Stimulated activated CD8-positive, alpha-beta memory T cell treated with anti-CD3 and anti-CD28 coated beads, Interleukin-7, amount 100 ng/mL, for 4 hours (primary cell): ENCODE measurements around the gene COL4A1.

Experiments used
- DNase-seq, 2 donors: peaks; one replicate each; pipeline ENCODE4 v3.0.0-alpha.2; 2020; ENCODE audit warnings: low read depth in 2 of 2

Gene COL4A1

DNA sequence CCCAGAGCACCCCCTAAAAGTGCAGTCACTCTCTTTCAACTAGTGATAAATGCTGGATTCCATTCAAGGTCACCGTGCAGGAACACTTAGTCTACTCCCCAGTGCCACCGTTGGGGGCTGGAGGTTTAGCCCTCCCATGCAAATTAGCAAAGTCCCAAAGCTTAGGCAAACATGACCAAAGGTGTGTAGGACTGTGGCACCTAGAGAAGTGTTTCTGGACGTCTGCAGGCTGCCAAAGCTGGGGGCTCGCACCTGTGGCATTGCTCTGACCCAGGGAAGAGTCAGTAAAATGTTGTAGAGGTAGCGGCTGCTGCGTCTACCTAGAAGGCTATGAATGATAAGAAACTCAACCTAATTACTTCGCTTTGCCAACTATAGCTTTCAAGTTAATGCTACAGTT lies 13.9 kb downstream of the COL4A1 start:
- no peak for DNase-seq

DNA sequence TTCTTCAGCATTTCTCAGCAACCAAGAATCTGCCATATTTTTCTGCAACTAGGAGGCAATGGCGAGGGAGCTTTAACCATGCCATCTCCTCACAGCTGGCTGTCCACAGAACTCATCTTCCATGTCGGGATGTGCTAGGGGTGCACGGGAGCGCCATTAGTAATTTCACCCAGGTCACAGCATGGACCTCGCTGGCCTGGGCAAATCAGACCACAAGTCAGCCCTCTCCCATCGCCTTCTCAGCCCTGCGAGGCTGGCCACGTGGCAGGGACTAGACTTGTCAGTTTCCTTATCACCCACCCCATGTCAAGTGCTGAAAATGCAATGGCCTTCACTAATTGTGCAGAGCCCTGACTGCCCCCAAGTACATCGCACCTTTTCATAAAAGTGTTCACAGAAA lies 15.7 kb downstream of the COL4A1 start:
- no peak for DNase-seq

DNA sequence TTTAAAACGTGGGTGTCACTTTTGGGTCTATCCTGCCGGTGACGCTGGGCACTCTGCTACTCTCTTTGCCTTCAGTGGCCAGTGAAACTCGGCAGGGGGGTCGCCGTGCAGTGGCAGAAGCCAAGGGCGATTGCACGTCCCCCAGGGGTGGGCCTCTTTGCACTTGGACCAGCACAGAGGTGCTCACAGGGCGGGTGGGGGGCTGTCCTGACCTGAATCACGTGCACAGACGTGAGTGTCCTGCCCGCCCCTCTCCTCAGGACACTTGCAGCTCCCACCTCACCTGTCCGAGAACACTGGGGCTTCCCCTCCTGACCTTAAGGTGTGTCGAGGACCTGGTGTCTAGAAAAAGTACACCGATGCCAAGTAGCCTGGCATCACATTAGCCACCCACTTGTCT lies 16.1 kb downstream of the COL4A1 start:
- no peak for DNase-seq

DNA sequence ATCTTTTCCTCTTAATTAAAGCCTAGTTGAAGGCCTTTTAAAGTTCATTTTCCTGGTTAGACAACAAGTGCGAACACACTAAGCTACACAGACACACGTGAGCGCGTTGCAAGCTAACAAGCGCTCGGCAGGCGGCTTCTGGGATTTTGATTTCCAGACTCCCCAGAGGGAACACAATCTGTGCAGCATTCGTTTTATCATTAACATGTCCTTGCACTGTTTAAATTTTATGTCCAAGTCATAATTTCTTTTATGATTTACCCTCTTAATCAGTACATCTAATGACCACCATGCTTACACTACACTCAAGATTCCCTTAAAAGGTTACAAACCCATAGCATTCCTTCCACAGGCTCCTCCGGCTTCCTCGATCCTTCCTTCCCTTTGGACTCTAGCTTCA lies 16.8 kb downstream of the COL4A1 start:
- DNase-seq = no peak

DNA sequence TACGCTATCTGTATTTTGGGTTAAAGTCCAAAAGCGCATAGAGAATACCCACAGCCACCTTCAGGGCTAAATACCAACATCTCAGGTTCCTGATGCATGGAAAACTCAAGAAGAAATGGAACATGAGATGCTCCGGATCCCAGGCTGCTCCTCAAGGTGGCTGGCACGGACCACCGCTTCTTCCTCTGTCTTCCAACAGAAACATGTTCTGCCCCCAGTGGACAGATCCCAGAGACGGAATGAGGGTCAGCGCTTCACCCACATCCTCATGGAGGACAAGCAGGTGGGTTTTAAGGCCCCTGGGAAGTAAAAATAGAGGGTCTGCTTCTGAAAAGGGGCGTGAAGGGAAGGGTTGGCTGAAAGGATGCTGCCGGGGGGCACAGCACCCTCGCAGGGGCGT lies 17.3 kb downstream of the COL4A1 start:
- DNase-seq = no peak

DNA sequence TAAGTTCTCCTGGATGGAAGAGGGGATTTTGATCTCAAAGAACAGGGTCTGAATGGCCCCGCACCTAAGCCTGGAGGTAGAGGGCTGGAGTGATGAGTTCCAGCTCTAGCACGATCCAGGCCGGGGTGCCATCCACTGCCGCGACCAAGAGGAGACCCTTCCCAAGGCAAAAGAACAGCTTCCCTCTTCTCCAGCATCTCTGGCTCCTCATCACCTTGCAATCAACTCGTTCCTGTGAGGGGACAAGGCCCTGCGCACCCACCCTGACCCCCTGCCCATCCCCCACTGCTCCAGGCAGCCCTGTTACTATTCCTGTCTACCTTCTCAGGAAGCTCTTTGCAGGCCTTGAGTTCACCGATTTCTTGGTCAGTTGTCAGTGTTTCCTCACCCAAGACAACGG lies 17.8 kb downstream of the COL4A1 start:
- no peak for DNase-seq

DNA sequence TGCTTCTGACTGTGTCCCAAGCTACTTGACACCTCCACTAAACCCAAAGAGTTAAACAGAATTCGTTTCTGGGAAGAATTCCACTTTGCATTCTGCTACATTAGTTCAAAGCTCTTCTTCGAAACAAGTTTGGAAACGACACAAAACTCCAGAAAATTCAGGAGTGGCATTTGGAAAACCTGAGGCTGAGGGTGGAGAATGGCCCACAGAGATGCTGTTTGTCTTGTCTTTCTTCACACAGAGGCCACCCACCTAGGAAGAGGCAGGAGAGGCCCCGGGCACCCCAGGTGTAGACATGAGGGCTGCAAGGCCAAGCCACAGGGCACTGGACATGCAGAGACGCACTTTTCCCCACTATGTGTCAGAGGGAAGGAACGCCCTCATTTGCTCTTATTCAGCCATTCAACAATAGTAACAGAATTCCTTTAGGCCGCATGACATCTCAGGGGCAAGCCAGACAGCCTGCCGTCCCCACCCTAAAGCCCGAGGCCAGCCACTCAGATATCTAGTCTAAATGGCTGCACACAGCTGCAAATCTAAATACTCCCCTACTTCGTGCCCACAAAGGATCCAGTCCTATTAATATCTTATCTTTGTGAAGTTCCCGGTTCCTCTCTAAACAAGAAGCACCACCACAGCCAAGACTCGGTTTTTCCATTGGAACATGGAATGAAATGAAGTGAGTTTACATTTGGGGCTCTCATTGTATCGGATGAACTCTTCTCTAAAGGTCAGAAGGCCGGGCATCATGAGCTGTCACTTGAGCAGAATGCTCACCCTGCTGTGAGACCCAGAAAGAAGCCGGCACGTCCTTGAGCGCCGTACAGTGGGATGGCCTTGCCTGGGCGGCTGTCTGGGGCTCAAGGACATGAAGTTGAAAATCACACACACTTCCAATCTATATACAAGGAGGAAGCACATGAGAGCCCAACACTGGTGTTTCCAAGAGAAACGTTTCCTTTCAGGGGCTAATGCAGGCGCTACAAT lies 19.8 kb downstream of the COL4A1 start:
- no peak for DNase-seq

DNA sequence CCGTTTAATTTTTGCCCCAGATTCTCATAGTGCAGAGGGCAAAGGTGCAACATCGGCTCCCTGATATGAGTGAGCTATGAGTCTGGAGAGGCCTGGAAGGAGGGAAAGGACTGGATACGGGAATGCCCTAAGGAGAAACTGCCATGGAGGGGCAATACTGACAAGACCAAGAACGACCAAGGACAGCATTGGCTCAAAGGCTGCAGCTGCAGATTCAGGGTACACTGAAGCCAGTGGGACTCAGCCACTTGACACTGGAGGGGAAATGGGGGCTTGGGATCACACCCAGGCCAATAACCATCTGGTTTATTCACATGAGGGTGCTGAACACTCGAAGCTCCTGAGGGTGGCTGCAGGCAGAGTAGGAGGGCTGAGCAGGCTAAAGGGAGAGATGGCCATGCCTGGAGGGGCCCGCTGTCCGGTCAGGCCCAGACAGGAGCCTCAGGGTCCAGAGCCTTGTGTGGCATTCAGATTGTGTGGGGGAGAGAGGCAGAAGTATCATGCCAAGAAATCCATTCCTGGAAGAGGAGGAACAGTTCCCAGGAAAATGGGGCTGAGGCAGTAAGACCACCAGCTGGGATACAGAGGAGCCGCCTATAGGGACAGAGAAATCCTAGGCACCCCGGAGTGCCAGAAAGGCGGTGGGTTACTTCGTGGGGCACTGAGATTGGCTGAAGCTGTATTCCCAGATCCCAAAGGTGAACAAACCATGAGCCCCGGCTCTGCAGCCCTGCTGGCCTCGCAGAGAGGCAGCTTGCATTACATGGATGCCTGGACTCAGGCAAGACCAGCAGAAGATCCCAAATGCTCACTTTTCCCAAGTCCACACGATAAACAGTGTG lies 20.7 kb downstream of the COL4A1 start:
- DNase-seq = no peak

DNA sequence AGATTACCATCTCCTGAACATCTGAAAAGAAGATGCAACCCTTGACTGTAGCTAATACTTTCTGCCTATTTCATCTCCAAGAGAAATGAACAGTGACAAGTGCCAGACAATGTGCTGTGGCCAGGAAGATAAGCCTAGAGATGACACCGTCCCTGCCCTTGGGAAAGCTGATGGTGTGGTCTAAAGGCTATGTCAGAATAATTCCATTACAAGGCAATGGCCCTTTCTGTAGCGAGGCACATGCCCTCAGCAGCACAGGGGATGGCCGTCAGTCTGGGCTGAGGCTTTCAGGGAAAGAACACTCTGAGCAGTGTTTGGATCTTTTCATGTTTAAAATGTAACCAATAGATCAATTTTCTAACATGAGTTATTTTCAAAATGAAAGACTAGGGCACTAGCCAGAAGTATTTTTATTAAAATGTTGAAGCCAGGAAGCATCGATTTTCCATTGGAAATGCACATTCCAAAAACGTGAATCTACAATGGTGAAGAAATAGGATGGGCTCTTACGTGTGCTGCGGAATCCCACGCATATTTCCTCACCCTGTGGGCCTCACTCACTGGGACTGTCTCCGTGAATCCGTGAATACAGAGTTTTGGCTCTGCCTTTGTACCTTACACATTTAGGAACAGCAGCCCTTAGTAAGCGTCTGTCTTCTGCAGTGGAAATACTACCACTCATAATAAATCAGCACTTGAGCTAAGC lies 22.0 kb downstream of the COL4A1 start:
- no peak for DNase-seq

DNA sequence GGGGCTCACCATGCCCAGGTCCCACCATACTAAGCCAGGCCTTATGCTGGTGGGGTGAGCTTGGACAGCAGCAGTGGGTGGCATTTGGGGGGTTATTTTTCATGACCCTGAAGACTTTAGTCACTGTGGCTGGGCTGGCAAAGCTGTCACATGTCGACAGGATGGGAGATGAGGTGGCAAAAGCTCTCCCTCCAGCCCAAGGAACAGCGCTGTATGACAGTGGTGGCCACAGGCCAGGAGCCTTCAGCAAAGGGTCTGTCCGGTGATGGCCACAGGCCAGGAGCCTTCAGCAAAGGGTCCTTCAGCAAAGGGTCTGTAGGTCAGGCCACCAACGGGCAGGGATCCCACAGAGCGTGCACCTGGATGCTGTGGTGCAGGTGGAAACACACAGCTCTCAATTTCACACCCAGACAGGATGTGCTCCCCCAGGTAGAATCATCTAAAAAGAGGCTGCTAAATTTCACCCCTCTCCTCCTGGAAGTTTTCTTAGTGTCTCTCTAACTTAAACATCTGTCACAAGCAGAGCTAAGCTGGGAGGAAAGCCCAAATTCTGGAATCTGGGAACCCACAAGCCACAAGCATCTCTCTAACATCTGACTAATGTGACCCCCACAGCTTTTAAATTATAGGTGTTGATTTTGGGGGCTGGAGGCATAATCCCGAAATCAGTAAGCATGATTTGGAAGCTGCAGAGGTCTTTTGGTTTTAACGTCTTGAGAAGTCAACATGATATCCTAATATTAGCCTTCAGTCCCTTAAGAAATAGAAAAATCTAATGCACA lies 23.0 kb downstream of the COL4A1 start:
- no peak for DNase-seq

DNA sequence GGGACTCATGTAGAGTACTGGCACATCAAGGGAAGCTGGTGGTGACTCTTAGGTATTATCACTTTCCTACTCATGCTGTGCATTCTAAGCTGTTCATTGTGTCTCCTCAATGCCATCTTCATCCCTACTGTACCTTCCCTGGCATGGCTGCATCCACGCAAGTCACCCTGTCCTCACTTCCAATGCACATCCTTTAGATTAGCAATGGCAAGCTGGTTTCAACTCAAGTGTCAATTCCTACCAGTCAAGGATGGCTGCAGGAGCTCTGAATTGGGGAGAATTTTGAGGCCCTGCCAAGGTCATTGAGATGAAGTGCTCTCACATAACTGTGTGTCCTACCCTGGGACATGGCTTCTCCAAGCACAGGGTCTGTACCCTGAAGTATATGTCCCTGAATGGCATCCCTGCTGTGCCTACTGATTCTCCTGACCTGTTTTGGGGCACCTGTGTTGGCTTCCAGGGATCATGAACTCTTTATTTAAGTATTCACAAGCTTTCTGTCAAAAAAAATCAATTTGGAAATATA lies 24.6 kb downstream of the COL4A1 start:
- DNase-seq = no peak

DNA sequence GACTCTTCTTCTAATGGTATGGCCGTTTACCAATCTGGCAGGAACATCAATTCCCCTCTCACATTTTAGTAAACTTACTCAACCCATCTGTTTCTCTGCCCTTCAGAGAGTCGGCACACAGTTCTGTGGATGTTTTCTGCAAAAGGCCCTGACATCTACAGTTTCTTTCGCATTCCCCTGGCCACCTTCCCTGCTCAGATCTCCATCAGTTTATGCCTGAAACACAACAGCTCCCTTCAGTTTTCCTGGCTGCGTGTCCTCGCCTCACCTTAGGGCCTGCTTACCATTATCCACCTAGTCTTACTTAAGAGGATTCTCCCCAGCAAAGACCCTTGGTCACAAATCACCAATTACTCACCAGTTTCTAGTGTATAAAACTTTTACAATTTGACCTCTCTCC lies 25.2 kb downstream of the COL4A1 start:
- no peak for DNase-seq

DNA sequence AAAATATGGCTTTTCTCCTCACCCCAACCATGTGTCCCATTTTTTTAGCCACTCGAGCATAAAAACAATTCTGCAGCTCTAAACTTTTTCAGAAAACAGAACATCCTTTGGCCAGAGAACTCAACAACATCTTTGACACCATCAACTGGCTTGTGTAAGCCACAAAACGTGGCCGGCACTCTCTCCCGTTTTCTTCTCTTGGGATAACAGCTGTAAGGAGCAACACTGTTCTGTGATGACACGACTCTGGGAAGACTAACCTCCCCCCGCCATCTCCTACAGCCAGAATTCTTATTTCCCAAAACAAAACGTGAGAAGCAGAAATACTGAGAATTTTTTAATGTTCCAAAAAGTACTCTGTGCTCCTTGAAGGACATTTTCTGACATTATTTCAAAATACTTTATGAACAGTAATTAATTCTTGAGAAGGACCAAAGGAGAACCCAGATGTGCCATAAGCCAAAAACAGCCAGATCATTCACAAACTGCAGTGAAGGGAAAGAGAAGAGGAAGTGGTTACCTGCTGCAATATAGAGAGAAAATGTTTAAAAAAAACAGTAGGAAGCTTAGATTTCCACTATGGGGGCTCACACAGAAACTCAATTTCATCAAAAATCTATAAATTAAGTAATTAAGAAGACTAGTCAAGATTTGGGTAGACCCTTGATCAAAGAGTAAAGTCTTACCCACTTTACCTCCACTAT lies 25.8 kb downstream of the COL4A1 start:
- DNase-seq = no peak

DNA sequence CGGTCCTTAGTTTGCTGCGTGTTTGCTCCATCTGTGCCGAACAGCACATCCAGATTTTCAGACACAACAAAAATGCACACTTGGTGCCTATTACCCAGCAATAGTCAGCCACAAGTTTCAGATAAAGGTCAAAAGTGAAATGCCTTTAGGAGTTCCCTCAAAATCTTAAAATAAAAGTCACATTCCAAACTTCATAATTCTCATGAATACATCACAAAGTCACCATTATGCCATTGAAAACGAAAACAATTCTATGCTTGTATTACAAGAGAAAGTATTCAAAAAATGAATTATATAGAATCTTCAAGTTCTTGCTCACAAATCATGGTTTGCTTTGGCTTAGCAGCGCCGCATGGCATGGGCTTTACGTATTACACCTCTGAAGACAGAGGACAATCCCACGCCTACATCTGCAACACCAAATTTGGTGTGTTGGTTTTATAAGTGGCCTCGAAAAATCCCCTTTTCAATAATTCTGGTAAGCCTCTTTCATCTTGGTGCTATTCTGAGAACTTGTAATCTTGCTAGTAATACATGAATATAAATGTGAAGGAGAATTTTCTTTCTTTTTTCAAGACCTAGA lies 26.6 kb downstream of the COL4A1 start:
- no peak for DNase-seq

DNA sequence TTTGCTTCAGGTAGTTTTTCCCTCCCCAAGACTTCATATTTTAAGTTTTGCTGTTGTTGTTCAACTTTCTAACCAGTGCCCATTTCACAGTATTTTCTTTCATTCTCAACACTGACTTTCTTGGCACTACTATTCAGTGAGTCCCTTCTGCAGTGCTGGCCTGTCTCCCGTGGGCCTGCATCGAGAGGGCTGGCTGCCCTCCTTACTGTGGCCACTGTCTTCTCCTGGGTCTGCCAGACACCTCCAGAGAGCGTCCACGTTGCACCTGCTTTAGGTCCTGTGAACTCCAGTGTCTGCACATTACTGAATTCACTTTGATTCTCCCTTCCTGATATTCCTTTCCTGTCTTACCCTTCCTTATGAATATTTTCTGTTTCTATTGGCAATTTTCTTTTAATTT lies 27.3 kb downstream of the COL4A1 start:
- DNase-seq = no peak

DNA sequence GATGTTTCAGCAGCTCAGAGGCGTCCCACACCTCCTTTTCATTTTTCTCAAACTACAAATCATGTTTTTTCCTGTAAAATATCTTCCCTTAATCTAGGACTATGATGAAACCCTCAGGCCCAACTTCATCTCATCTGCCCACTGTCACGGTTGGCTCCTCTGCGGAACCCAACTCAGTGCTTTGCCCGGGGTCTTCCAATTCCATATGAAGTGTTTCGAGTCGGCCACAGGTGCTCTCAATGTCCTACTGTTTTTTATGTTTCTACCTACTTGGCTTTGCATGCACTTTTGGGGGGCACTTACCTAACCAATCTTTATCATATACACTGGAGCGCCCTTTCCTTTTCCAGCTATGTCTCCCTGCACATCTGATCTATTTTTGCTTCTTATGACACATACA lies 28.1 kb downstream of the COL4A1 start:
- no peak for DNase-seq

DNA sequence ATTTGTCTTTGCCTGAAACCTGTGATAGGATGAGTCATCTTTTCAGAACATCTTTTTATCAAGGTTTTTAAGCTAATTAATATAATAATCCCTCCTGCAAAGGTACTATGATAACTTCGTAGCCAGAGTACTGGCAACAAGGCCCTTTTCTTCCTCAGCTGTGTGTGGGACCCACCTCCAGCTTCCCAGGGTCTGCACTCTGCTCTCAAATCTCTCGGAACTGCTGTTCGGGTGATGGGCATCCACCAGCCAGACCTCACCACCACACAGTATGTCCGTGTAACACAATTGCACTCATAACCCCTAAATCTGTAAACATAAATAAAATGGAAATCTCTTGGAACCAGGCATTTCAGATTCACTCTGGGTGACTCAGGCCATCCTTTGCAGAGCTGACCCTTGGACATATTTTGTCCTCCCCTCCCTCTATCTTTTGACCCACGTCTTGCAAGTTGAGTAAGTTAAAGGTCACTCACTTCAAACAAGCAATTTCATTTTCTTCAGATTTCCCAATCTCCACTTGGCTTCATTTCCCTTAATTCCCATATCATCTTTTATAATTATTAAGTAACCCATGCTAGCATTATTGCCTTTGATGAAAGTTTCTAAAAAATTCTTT lies 29.5 kb downstream of the COL4A1 start:
- no peak for DNase-seq

DNA sequence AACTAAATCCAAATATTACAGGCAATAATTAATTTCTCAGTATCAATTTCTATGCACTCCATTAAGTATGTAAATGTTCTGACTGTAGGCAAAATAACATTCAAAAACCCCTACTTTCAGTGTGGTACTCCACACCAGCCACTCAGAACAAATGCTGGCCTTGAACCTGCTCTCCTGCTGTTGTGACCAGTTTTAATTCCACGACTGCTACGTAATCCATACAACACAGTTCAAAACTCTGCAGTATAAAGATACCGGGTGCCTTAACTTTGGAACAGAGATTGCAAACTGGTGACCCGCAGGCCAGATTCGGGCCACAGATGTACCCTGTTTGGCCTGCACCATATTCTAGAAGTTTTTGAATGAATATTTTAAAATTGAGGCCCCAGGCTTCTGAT lies 30.4 kb downstream of the COL4A1 start:
- DNase-seq = no peak

DNA sequence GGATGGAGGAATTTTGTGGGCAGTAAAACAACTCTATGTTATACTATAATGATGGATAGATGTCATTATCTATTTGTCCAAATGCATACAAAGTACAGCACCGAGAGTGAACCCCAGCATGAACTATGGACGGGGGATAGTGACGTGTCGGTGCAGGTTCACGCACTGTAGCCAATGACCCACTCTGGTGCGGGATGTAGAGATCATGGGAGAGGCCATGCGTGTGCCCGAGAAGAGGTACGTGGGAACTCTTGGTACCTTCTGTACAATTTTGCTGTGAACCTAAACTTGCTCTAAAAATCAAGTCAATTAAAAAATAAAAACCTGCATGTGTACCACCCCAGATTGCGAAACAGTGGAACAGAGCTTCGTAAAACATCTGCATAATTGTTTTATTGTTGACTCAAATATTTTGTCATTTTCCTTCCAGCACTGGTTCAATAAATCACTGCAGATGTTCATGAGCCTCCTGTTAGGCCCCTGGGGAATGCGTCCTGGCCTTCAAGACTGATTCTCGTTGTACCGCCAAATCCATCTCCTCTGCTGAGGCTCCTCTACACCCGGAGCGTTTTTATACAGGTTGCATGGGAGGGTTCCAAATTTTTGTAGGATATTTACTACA lies 30.9 kb downstream of the COL4A1 start:
- DNase-seq = no peak
